NCI-H1694 treated with DMSO at 0.1 percent for 48 hours (cell line): ENCODE data around the gene DKKL1.
"Not testable (repeated sequence)": the region's sequence is repeated elsewhere in the genome, so short reads cannot be mapped to it uniquely, and the experiment has no call there.

Source experiments
- DNase-seq: peaks from one replicate; lab custom pipeline; 2025; lab: John Stamatoyannopoulos, UW

Gene DKKL1

DNA sequence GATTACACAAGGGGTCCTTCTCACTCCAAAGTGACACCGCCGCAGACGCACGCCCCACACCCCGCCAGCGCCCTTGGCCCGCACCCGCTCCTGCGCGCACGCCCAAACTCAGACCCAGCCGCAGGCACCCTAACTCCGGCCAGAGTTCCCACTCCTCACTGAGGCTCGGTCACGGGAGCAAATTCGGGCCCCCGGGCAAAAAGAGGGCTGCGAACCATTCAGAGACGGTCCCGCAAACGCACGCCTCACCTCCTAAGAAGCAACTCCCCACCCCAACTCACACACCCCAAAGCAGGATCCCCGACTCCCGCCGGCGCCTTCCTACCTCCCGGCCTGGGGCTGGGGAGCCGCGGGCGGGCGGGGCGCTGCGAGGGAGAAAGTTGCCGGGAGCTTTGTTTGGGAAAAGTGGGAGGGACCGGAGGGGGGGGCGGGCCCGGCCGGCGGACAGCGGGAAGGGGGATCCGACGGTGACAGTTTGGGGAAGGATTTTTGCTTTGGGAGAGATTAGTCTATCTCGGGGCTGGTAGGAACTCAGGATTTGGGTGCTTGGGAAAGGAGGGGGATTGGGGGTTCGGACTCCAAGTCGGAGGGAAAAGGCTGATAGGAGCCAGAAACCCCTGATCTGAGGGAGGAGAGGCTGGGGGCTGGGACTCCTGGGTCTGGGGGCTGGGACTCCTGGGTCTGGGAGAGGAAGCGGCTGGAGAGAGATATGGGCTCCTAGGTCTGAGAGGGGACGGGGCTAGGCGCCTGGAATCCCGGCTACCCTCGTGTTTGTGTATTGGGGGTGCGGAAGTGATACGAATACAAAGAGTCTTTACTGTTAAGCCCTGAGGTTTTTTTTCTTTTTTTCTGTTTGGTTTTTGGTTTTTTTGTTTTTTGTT lies 1.4 kb upstream of the DKKL1 start, which contains the start of gene TEAD2:
Gene TEAD2 (minus strand): TSS at position 369 of the 881 bp plus-strand sequence. CDS start 2,341 bp downstream, outside the sequence.
- no peak for DNase-seq

GRCh38 chr19:49362929-49363267 lies 779 bp upstream of the DKKL1 start:
- DNase-seq: no peak

- no peak for DNase-seq
Observed at GRCh38 chr19:49364083-49364737, 533 bp downstream of the DKKL1 start.

DNA sequence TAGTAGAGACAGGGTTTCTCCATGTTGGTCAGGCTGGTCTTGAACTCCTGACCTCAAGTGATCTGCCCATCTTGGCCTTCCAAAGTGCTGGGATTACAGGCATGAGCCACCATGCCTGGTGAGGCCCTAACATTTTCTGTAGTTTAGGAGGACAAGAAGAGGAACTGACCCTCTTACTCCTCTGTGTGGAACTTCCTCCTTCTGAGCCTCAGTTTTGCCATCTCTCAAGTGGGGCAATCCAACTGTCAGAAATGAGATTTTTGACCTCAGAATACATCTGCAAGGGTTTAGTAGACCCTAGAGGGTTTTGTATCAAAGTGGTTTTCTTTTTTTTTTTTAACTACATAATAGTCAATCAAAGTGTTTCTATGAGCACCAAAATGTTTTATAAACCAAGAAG lies 2.4 kb downstream of the DKKL1 start:
- no peak for DNase-seq

DNA sequence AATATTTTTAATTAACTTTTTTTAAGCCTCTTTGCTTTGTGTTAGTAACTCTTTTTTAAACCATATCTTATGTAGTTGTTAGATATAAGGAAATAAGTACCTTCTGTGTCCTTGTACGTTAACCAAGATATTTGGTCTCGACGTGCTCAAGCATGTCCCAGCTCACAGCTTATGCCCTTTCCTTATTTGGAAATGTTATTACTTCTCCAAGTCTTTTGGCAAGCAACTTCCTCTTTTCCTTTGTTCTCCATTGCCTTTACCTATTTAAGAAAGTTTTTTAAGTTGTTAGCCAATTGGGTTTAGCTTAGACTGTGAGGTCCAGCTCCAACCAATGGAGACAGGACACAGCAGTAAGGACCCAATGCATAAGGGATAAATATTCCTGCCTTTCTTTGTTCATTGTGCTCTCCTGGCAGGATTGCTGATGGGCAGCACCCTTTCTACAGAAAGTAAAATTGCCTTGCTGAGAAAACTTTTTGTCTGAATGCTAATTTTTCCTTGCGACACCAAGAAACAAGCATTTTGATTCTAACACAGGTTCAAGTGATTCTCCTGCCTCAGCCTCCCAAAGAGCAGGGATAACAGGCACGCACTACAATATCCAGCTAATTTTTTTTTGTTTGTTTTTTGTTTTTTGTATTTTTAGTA lies 5.2 kb downstream of the DKKL1 start:
- no peak for DNase-seq

GRCh38 chr19:49371184-49371583 lies 7.5 kb downstream of the DKKL1 start:
- DNase-seq: no peak

GRCh38 chr19:49373174-49373573 lies 9.5 kb downstream of the DKKL1 start:
- not testable (repeated sequence) for DNase-seq

DNA sequence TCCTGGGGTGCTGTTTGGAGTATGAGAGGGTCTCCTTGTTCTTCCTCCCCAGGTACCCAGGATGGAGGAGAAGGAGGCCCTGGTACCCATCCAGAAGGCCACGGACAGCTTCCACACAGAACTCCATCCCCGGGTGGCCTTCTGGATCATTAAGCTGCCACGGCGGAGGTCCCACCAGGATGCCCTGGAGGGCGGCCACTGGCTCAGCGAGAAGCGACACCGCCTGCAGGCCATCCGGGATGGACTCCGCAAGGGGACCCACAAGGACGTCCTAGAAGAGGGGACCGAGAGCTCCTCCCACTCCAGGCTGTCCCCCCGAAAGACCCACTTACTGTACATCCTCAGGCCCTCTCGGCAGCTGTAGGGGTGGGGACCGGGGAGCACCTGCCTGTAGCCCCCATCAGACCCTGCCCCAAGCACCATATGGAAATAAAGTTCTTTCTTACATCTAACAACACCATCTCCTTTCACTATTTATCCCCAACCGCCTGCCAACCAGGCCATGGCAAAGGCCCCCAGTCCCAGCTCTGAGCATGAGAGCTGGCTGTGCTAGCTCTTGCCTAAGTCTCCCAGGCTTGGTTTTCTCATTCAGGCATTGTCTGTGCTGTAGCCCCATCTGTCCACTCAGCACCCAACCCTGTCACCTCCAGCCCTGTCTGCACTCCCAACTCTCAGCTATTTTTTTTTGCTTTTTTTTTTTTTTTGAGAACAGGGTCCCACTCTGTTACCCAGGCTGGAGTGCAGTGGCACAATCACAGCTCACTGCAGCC lies 11.2 kb downstream of the DKKL1 start:
- no peak for DNase-seq

GRCh38 chr19:49378512-49378911 lies 14.8 kb downstream of the DKKL1 start:
- no peak for DNase-seq

- DNase-seq: no peak
Observed at GRCh38 chr19:49380391-49380790, 16.7 kb downstream of the DKKL1 start.

- no peak for DNase-seq
Observed at GRCh38 chr19:49382639-49383038, 19.0 kb downstream of the DKKL1 start.

- no peak for DNase-seq
Observed at GRCh38 chr19:49383599-49383998, 19.9 kb downstream of the DKKL1 start.

- no peak for DNase-seq
Observed at GRCh38 chr19:49387936-49388372, 24.3 kb downstream of the DKKL1 start, which contains the start of gene KASH5. KASH5 (plus strand) TSS chr19:49388249; CDS start chr19:49390884, 2,635 bp downstream.

DNA sequence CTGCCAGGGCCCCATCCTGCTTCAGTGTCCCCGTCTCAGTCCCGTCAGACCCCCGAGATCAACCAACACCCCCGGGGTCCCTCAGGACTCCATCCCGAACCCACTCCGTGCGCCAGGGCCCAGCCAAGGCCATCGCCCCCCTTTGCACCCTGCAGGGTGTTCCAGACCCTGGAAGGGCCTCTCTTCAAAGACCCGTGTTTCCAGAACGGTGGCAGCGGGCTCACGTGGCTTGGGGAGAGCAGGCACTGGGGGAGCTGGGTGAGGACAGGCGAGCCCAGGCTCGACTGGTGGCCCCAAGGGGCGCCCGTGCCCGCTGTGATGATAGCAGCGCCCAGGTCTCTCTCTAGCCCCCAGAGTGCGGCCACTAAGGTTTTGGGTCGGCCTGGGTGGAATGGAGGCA lies 25.7 kb downstream of the DKKL1 start:
- no peak for DNase-seq

GRCh38 chr19:49390131-49390928 lies 26.7 kb downstream of the DKKL1 start:
- no peak for DNase-seq

GRCh38 chr19:49390929-49391359 lies 27.3 kb downstream of the DKKL1 start:
- DNase-seq: no peak

DNA sequence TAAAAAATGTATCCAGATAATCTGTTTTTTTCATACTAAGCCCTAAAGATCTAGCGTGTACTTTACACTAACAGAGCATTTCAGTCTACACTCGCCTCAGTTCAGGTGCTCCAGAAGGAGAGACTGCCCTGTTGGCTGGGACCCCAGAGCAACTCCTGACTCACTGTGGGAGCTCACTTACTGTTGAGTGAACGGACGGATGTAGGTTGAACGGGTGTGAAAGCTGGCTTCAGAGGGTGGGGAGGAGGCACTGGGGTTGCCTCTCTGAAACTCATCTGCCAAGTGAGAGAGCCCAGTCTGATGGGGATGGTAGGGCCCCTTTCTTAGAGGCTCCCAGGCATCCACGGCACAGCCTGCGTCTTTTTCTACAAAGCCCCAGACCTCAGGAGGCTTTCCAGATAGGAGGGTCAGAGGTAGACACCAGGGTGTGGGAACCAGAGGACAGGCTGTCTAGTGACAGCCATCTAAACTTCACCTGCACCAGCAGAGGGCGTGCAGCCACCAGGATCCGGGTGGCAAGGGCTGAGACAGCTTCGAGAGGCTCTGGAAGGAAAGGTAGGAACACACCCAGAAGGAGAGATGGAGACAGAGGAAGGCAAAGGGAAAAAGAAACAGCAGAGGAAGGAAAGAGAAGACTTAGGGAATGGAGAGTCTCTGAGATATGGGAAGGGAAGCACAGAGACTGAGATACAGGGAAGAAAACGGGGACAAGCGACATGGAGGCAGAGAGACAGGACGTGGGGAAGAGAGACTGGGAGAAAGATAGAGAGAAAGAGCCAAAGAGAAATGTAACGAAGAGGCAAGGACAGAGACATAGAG lies 28.1 kb downstream of the DKKL1 start:
- peak; percentile 69 for DNase-seq

DNA sequence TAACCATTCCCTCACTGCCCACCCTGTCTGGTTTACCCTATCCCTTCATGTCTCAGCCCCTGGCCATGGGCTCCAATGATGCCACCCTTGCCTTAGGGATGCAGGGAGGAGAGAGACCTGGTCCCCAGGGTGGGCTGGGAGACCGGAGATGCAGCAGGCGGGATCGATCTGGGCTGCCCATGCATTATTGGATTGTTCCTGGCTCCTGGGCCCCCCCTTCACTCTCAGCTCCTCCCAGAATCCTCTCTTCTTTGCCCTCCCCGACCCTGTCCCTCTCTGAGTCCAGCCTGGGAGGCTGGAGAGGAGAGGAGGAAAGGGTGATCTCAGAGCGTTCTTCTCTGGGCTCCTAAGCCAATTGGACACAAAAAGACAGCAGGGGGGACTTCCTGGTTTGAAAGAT lies 30.2 kb downstream of the DKKL1 start:
- DNase-seq: no peak

DNA sequence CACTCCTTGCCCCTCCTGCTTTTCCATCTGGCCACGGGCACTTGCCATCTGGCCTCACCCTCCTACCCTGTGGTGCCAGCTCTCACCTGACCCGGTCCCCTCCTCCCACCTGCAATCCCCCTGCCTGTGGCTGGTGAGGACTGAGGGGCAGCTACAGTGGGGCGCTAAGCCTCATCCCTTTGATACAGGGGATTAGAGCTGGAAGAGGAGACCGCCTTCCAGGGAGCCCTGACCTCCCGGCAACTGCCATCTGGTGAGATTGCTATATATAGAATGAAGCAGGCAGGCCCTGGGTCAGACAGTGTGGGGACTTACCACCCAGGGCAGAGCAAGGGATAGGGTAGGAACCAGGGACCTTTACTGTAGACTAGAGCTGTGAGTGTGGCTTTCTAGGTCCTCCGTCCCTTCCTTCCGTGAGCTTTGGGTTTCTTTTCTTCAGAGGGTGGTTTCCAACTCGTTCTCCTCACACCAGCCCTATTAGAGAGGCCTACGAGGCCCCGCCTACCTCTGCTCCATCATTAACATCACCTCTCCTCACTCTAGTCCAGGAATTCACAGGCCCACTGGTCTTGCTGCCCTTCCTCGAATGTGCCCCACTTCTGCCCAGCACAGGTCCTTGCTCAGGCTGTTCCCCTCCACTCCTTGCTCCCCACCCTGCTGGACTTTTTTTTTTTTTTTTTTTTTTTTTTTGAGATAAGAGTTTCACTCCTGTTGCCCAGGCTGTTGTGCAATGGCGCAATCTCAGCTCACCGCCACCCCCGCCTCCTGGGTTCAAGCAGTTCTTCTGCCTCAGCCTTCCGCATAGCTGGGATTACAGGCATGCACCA lies 32.1 kb downstream of the DKKL1 start:
- DNase-seq: peak; percentile 24
